Erythroblast (primary cell): ENCODE measurements around the gene AXL.

Experiments used
- GATA1 ChIP-seq: IDR thresholded peaks from 2 replicates; pipeline ENCODE4 v1.6.1; 2011; ENCODE audit warnings: low read depth, mild to moderate bottlenecking, control low read depth, low read length, moderate library complexity
- POLR2A ChIP-seq: IDR thresholded peaks from 2 replicates; pipeline ENCODE4 v1.6.1; 2011; ENCODE audit warnings: mild to moderate bottlenecking, low read length

DNA sequence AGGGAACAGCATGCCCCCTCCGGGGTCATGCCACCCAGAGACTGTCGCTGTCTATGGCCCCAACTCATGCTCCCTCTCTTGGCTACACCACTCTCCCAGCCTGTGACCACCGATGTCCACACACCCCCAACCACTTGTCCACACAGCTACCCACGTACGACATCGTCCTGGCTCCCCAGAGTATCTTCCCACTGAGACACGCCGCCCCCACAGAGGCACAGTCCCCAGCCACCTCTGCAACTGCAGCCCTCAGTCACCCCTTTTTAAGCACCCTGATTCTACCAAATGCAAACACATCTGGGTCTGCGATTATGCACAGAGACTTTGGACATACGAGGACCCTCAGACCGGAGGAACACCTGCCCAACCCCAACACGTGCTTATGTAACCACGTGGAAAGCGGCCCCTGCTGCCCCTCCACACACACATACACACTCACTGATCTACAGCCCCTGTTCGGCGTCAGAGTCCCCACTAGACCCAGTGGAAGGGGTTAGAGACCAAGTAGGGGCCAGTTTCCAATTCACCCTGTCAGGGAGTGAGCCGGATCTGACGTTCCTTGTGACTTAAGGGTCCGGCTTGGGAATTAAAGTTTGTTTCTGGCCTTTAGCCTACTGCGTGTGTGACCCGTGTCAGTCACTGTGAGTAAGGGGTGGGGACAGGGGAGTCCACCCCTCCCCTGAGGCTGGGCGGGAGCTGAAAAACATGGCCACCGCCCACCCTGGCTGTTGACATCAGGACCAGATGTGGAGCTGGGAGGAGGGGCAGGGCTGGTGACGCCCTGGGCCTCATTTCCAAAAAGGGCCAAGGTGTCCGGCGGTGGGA is 11.9 kb upstream of the AXL start:
- TF ChIP-seq POLR2A (no peak), GATA1 (no peak)
